Activated CD8-positive, alpha-beta T cell treated with anti-CD3 and anti-CD28 coated beads, Interleukin-2, amount 10 ng/mL, durations not matched to agents 7 days and 5 days (primary cell): Measurements from ENCODE around the gene LYRM7. TPM values are rescaled to one million over a fixed set of nuclear protein-coding genes. Genes with fewer than 3 reads are reported as not detected.

Experiments
- ATAC-seq: fragments of 150-1000 bp; cut with Tn5 transposase; one replicate; pipeline ENCODE4 v1.10.0; 2021; ENCODE audit warnings: moderate library complexity
- CTCF ChIA-PET: fragments of 350-600 bp; sonication (Branson Sonifier 250); formaldehyde crosslinking; loops from one replicate; lab custom pipeline; 2021; ENCODE audit warnings: antibody characterized with exemption; lab: Charles Lee
- POLR2A ChIA-PET: fragments of 350-600 bp; sonication (Branson Sonifier 250); formaldehyde crosslinking; loops from one replicate; lab custom pipeline; 2021; ENCODE audit warnings: antibody characterized with exemption; lab: Charles Lee
- DNase-seq: peaks from one replicate; pipeline ENCODE4 v3.0.0-alpha.2; 2020
- H3K27ac Mint-ChIP-seq: one replicate; pipeline ENCODE4 v1.8.0; 2021; ENCODE audit warnings: mild to moderate bottlenecking, mixed read lengths
- H3K27me3 Mint-ChIP-seq: one replicate; pipeline ENCODE4 v1.8.0; 2021; ENCODE audit warnings: low read depth, mixed read lengths
- H3K36me3 Mint-ChIP-seq: one replicate; pipeline ENCODE4 v1.8.0; 2021; ENCODE audit warnings: low read depth, mixed read lengths
- H3K4me1 Mint-ChIP-seq: one replicate; pipeline ENCODE4 v1.8.0; 2021; ENCODE audit warnings: low read depth, mixed read lengths
- H3K4me3 Mint-ChIP-seq: one replicate; pipeline ENCODE4 v1.8.0; 2021; ENCODE audit warnings: mild to moderate bottlenecking, mixed read lengths
- H3K9me3 Mint-ChIP-seq: one replicate; pipeline ENCODE4 v1.8.0; 2022; ENCODE audit warnings: mixed read lengths; ENCODE audit not compliant: insufficient read depth
- total RNA-seq, 2 experiments: library from RNA; stranded (reverse); gene quantifications; one replicate each; pipeline ENCODE4 v1.2.3, GENCODE V29; 2021

The LYRM7 gene
- total RNA-seq, 2 experiments from 2014 or later, result 16.3 to 17.8 TPM

GRCh38 chr5:131156957-131157356 is 13.8 kb upstream of the LYRM7 start:
- H3K4me3 Mint-ChIP-seq, result no peak overlapping the region
- no peaks in the 10 kb centered on the region for H3K27me3 Mint-ChIP-seq
- peaks cover 38% of the 10 kb centered on the region for H3K4me1 Mint-ChIP-seq
- POLR2A ChIA-PET, result no interaction called here
- ATAC-seq, result no peak
- H3K9me3 Mint-ChIP-seq, result peaks cover 9% of the 10 kb centered on the region
- peak overlapping the region; percentile 39 for H3K27ac Mint-ChIP-seq
- CTCF ChIA-PET, result no interaction called here
- peaks cover 54% of the 10 kb centered on the region for H3K36me3 Mint-ChIP-seq
- DNase-seq, result no peak

- Mint-ChIP-seq H3K27ac (peak overlapping the region; percentile 31), H3K4me3 (no peak overlapping the region), H3K36me3 (peaks cover 74% of the 10 kb centered on the region), H3K4me1 (peaks cover 52% of the 10 kb centered on the region), H3K27me3 (no peaks in the 10 kb centered on the region), H3K9me3 (peaks cover 9% of the 10 kb centered on the region)
- ATAC-seq, result no peak
- CTCF ChIA-PET, result no interaction called here
- no peak for DNase-seq
- POLR2A ChIA-PET, result interaction anchor here (1.5 kb wide), 1 partner anchor 104 kb away, joined by 3 read pairs; the partner anchor contains the start of gene CDC42SE2
Measured at GRCh38 chr5:131160134-131160533, 10.6 kb upstream of the LYRM7 start.

GRCh38 chr5:131163276-131164119 is 7.2 kb upstream of the LYRM7 start:
- no peak for DNase-seq
- no peaks in the 10 kb centered on the region for H3K27me3 Mint-ChIP-seq
- peak overlapping the region; percentile 89 for H3K27ac Mint-ChIP-seq
- CTCF ChIA-PET, result interaction anchor here (0.7 to 1.7 kb wide), 9 partner anchors 16 to 1054 kb away, joined by 3 to 8 read pairs (median 3); no protein-coding TSS in a partner anchor
- H3K36me3 Mint-ChIP-seq, result peaks cover 54% of the 10 kb centered on the region
- H3K4me1 Mint-ChIP-seq, result peaks cover 50% of the 10 kb centered on the region
- POLR2A ChIA-PET, result interaction anchor here (0.6 to 2.6 kb wide), 14 partner anchors 8 to 250 kb away, joined by 3 to 39 read pairs (median 5); partner anchors contain the start of gene CDC42SE2
- H3K4me3 Mint-ChIP-seq, result peak overlapping the region; percentile 86
- no peaks in the 10 kb centered on the region for H3K9me3 Mint-ChIP-seq
- no peak for ATAC-seq

- Mint-ChIP-seq H3K27me3 (no peaks in the 10 kb centered on the region), H3K9me3 (no peaks in the 10 kb centered on the region), H3K27ac (peak overlapping the region; percentile 98), H3K4me3 (peak overlapping the region; percentile 96), H3K4me1 (peaks cover 47% of the 10 kb centered on the region), H3K36me3 (peaks cover 44% of the 10 kb centered on the region)
- ChIA-PET POLR2A (interaction anchor here (0.7 to 2.6 kb wide), 18 partner anchors 9 to 250 kb away, joined by 3 to 39 read pairs (median 6); partner anchors contain the start of gene CDC42SE2), CTCF (interaction anchor here (0.7 to 1.6 kb wide), 11 partner anchors 43 to 1055 kb away, joined by 3 to 11 read pairs (median 4); partner anchors contain the start of gene CDC42SE2)
- ATAC-seq (peak; percentile 81), DNase-seq (peak; percentile 78)
Measured at GRCh38 chr5:131164191-131165118, 6.3 kb upstream of the LYRM7 start.

- Mint-ChIP-seq H3K36me3 (peaks cover 37% of the 10 kb centered on the region), H3K9me3 (no peaks in the 10 kb centered on the region), H3K27ac (peak within 1 kb of the TSS; percentile 98), H3K27me3 (no peaks in the 10 kb centered on the region), H3K4me3 (peak within 1 kb of the TSS; percentile 96), H3K4me1 (peaks cover 49% of the 10 kb centered on the region)
- ChIA-PET CTCF (interaction anchor here (0.6 to 1.4 kb wide), 9 partner anchors 50 to 250 kb away, joined by 3 to 11 read pairs (median 4); partner anchors contain the start of gene CDC42SE2), POLR2A (interaction anchor here (0.6 to 2.0 kb wide), 24 partner anchors 9 to 1092 kb away, joined by 3 to 33 read pairs (median 4); partner anchors contain the start of gene CDC42SE2)
- ATAC-seq (peak; percentile 90), DNase-seq (peak; percentile 94)
Measured at GRCh38 chr5:131165119-131165727, 5.5 kb upstream of the LYRM7 start, which contains the start of gene HINT1. TSS of gene HINT1 (minus strand) at chr5:131165256. CDS start at chr5:131165205, 51 bp downstream.

- H3K4me3 Mint-ChIP-seq, result no peak overlapping the region
- CTCF ChIA-PET, result no interaction called here
- no peak for DNase-seq
- H3K4me1 Mint-ChIP-seq, result peaks cover 38% of the 10 kb centered on the region
- POLR2A ChIA-PET, result interaction anchor here (1.0 kb wide), 2 partner anchors 96 to 98 kb away, joined by 3 to 5 read pairs; partner anchors contain the start of gene CDC42SE2
- H3K36me3 Mint-ChIP-seq, result peaks cover 16% of the 10 kb centered on the region
- ATAC-seq, result no peak
- H3K27me3 Mint-ChIP-seq, result no peaks in the 10 kb centered on the region
- no peak overlapping the region for H3K27ac Mint-ChIP-seq
- H3K9me3 Mint-ChIP-seq, result no peaks in the 10 kb centered on the region
Measured at GRCh38 chr5:131167615-131168014, 3.1 kb upstream of the LYRM7 start.

- ChIA-PET CTCF (interaction anchor here (1.4 kb wide), 1 partner anchor 95 kb away, joined by 3 read pairs; no protein-coding TSS in a partner anchor), POLR2A (interaction anchor here (0.7 kb wide), 1 partner anchor 97 kb away, joined by 3 read pairs; no protein-coding TSS in a partner anchor)
- ATAC-seq (no peak), DNase-seq (no peak)
- H3K36me3 Mint-ChIP-seq, result peaks cover 13% of the 10 kb centered on the region
- peaks cover 47% of the 10 kb centered on the region for H3K4me1 Mint-ChIP-seq
- H3K9me3 Mint-ChIP-seq, result no peaks in the 10 kb centered on the region
- peak overlapping the region; percentile 99 for H3K4me3 Mint-ChIP-seq
- H3K27me3 Mint-ChIP-seq, result no peaks in the 10 kb centered on the region
- H3K27ac Mint-ChIP-seq, result peak overlapping the region; percentile 94
Measured at GRCh38 chr5:131169810-131170539, 769 bp upstream of the LYRM7 start.

- POLR2A ChIA-PET, result interaction anchor here (0.9 to 1.8 kb wide), 5 partner anchors 8 to 92 kb away, joined by 3 to 11 read pairs (median 3); partner anchors contain the start of gene CDC42SE2
- Mint-ChIP-seq H3K9me3 (no peaks in the 10 kb centered on the region), H3K4me3 (peak overlapping the region; percentile 99), H3K4me1 (peaks cover 38% of the 10 kb centered on the region), H3K27ac (peak overlapping the region; percentile 94), H3K27me3 (no peaks in the 10 kb centered on the region), H3K36me3 (peaks cover 15% of the 10 kb centered on the region)
- ATAC-seq (no peak), DNase-seq (peak; percentile 41)
- CTCF ChIA-PET, result interaction anchor here (0.9 to 1.0 kb wide), 2 partner anchors 24 to 94 kb away, joined by 3 to 4 read pairs; no protein-coding TSS in a partner anchor
Measured at GRCh38 chr5:131171276-131171810, 599 bp downstream of the LYRM7 start.

GRCh38 chr5:131180407-131180806 is 9.7 kb downstream of the LYRM7 start:
- no peak for ATAC-seq
- peaks cover 14% of the 10 kb centered on the region for H3K4me1 Mint-ChIP-seq

GRCh38 chr5:131182839-131183238 is 12.1 kb downstream of the LYRM7 start:
- DNase-seq (no peak), ATAC-seq (no peak)
- ChIA-PET CTCF (no interaction called here), POLR2A (interaction anchor here (0.5 kb wide), 1 partner anchor 159 kb away, joined by 3 read pairs; no protein-coding TSS in a partner anchor)
- Mint-ChIP-seq H3K4me3 (no peak overlapping the region), H3K4me1 (peaks cover 11% of the 10 kb centered on the region), H3K36me3 (peaks cover 16% of the 10 kb centered on the region), H3K9me3 (no peaks in the 10 kb centered on the region), H3K27me3 (no peaks in the 10 kb centered on the region), H3K27ac (no peak overlapping the region)

More at GRCh38 chr5:131180407-131180806, 9.7 kb downstream of the LYRM7 start:
- peaks cover 18% of the 10 kb centered on the region for H3K36me3 Mint-ChIP-seq
- H3K27me3 Mint-ChIP-seq, result no peaks in the 10 kb centered on the region
- no peak for DNase-seq
- H3K4me3 Mint-ChIP-seq, result no peak overlapping the region
- ChIA-PET CTCF (no interaction called here), POLR2A (interaction anchor here (0.6 kb wide), 1 partner anchor 83 kb away, joined by 3 read pairs; the partner anchor contains the start of gene CDC42SE2)
- no peak overlapping the region for H3K27ac Mint-ChIP-seq
- no peaks in the 10 kb centered on the region for H3K9me3 Mint-ChIP-seq
